K562 (cell line): Measurements from ENCODE around the gene PHACTR3.

ENCODE experiments used
- EZH2 ChIP-seq: IDR thresholded peaks from 2 replicates; pipeline ENCODE4 v1.6.1; 2012; ENCODE audit warnings: low read depth, mild to moderate bottlenecking, inconsistent platforms, low read length, borderline replicate concordance
- RBBP5 ChIP-seq: fragments of 200-600 bp; sonication (generic); IDR thresholded peaks from 2 replicates; pipeline ENCODE4 v1.6.1; 2012; ENCODE audit warnings: borderline replicate concordance, mild to moderate bottlenecking, low read length, control low read depth, inconsistent platforms; ENCODE audit not compliant: insufficient read depth, poor library complexity, severe bottlenecking
- ZNF644 ChIP-seq: fragments of 200-800 bp; sonication (Bioruptor generic); IDR thresholded peaks from 2 replicates; pipeline ENCODE4 v1.6.1; 2016; ENCODE audit warnings: low read depth, missing genetic modification characterization, missing compliant biosample characterization
- ZNF76 ChIP-seq: fragments of 250-450 bp; sonication (Bioruptor Pico); IDR thresholded peaks from 2 replicates; pipeline ENCODE4 v1.4.0; 2020; ENCODE audit warnings: mild to moderate bottlenecking, moderate library complexity, borderline replicate concordance
- TF ChIP-seq, protein P1 (sequence below): fragments of 450-650 bp; conservative IDR thresholded peaks from 2 replicates; pipeline ENCODE4 v1.6.1; 2016; ENCODE audit warnings: missing genetic modification characterization, low read depth, mild to moderate bottlenecking, missing compliant biosample characterization, moderate library complexity

GRCh38 chr20:59821788-59822187 is 217.4 kb downstream of the PHACTR3 start:
- TF ChIP-seq ZNF644 (tag) (no peak), RBBP5 (no peak), EZH2 (no peak), ZNF76 (CRISPR knock-in tag) (no peak)
- TF ChIP-seq, protein P1, sequence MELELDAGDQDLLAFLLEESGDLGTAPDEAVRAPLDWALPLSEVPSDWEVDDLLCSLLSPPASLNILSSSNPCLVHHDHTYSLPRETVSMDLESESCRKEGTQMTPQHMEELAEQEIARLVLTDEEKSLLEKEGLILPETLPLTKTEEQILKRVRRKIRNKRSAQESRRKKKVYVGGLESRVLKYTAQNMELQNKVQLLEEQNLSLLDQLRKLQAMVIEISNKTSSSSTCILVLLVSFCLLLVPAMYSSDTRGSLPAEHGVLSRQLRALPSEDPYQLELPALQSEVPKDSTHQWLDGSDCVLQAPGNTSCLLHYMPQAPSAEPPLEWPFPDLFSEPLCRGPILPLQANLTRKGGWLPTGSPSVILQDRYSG (tag): no peak
